Adrenal gland (tissue), 12 donors: ENCODE data around the gene ZNF8. TPM values are rescaled to one million over a fixed set of nuclear protein-coding genes. Genes with fewer than 3 reads are reported as not detected.
"Not testable (repeated sequence)": the region's sequence is repeated elsewhere in the genome, so short reads cannot be mapped to it uniquely, and the experiment has no call there.

Experiments used
- DNase-seq, 7 donors: peaks; one replicate each; pipeline ENCODE4 v3.0.0-alpha.2; 2019 to 2020
- H3K27ac ChIP-seq, 5 donors: fragments of 200-600 bp; sonication (generic) in 4 of 5; 1 replicate in 3 of 5; 2 replicates in 2 of 5; pipeline versions ENCODE4 v1.5.1 to v1.8.0; 2016 to 2020; ENCODE audit warnings: mild to moderate bottlenecking in 1 of 5
- H3K27me3 ChIP-seq: fragments of 200-600 bp; 2 replicates; pipeline ENCODE4 v1.8.0; 2021
- H3K36me3 ChIP-seq, 2 donors: fragments of 200-600 bp; replicated peaks in 1 of 2; 1 replicate in 1 of 2; 2 replicates in 1 of 2; pipeline versions ENCODE4 v1.5.1 to v1.8.0; 2018 to 2022
- H3K4me1 ChIP-seq, 2 donors: fragments of 200-600 bp; replicated peaks in 1 of 2; 1 replicate in 1 of 2; 2 replicates in 1 of 2; pipeline versions ENCODE4 v1.5.1 to v1.8.0; 2018 to 2021
- H3K4me3 ChIP-seq, 4 donors: fragments of 200-600 bp; sonication (generic) in 3 of 4; one replicate each; pipeline ENCODE4 v1.5.1; 2016 to 2018
- H3K9me3 ChIP-seq, 3 donors: fragments of 200-600 bp; sonication (generic) in 1 of 3; replicated peaks in 1 of 3; 1 replicate in 2 of 3; 2 replicates in 1 of 3; pipeline versions ENCODE4 v1.5.1 to v1.8.0; 2016 to 2021
- POLR2A ChIP-seq, 2 donors: fragments of 450-650 bp; IDR thresholded peaks; one replicate each; pipeline ENCODE4 v1.6.1; 2017; ENCODE audit warnings: antibody characterized with exemption in 2 of 2, mild to moderate bottlenecking in 2 of 2, moderate library complexity in 1 of 2
- WGBS, 4 donors: extraction: QIAGEN DNeasy Blood & Tissue Kit in 2 of 4; methylation state at CpG; one replicate each; pipeline versions ENCODE4 v1.1.5 to v1.1.7; 2013 to 2017; 5-methylcytosine and 5-hydroxymethylcytosine counted together
- intact Hi-C, 2 donors: fragments of 100-400 bp; cut with DNase I; formaldehyde crosslinking; loops; one replicate each; pipeline versions ENCODE4 v1.14.1 to v1.15.0; 2022 to 2023
- polyA plus RNA-seq, 3 donors: library from polyadenylated mRNA; stranded (reverse); fragments of 200-250 nt in 2 of 3; fragments of 350-450 nt in 1 of 3; fragmentation: Illumina TruSeq in 1 of 3; extraction: RNeasy Lipid Tissue Mini Kit (QIAGEN cat#74804) in 1 of 3; gene quantifications; one replicate each; pipeline ENCODE4 v1.2.3, GENCODE V29; 2013 to 2014
- total RNA-seq, 9 donors: library from RNA; depleted of rRNA in 4 of 9; stranded (reverse); fragments of >200 nt in 4 of 9; fragments of 120-200 nt in 1 of 9; fragmentation: NEBNext Ultra II Directional in 1 of 9; extraction: Animal tissue kit (Norgen Biotek cat#: 25700) in 1 of 9; gene quantifications; one replicate each; pipeline versions ENCODE4 v1.1.0 to v1.2.4, GENCODE V29; 2013 to 2023
- TF ChIP-seq, protein P1 (sequence below), 6 experiments: fragments of 450-650 bp in 4 of 6; fragments of 200-600 bp in 2 of 6; sonication (generic) in 1 of 6; IDR thresholded peaks; 1 replicate in 5 of 6; 2 replicates in 1 of 6; pipeline versions ENCODE4 v1.5.1 to v1.8.0; 2016 to 2021; ENCODE audit warnings: antibody characterized with exemption in 6 of 6, mild to moderate bottlenecking in 2 of 6, moderate library complexity in 1 of 6
- donor health status: healthy with polysubstance abuse.
- donor health status: Bipolar disorder and iron deficiency.
- donor health status: DM: yes; HTN: yes; CAD: no.
- donor health status: DM: no; HTN: no; CAD: no.
- donor health status: DM: no; HTN: no; CAD: no.
- donor health status: DM: yes; HTN: yes; CAD: no.

ZNF8 gene
- total and polyA plus RNA-seq, 12 donors: 1.6 to 8.6 (median 6.6) TPM

- Histone ChIP-seq H3K27me3 (peaks cover 17% of the 10 kb centered on the region), H3K4me1 (peaks cover 9 to 14% of the 10 kb centered on the region in 2 donors), H3K4me3 (peak overlapping the region in 2 of 4 donors; percentile 13 to 66), H3K27ac (peak overlapping the region in 3 of 5 donors; percentile 55 to 82 (median 75)), H3K36me3 (no peaks in the 10 kb centered on the region), H3K9me3 (no peaks in the 10 kb centered on the region)
- WGBS, 4 donors: 1 to 4% (median 2%) methylated on average over 19 to 82 of the region's 82 CpGs
- peak in 5 of 7 donors; percentile 33 to 70 (median 44) for DNase-seq
- intact Hi-C loops: no loop called here
- TF ChIP-seq POLR2A (IDR thresholded peaks at IDR 0.05): peak in 1 of 2 donors; percentile 16
- TF ChIP-seq, protein P1, sequence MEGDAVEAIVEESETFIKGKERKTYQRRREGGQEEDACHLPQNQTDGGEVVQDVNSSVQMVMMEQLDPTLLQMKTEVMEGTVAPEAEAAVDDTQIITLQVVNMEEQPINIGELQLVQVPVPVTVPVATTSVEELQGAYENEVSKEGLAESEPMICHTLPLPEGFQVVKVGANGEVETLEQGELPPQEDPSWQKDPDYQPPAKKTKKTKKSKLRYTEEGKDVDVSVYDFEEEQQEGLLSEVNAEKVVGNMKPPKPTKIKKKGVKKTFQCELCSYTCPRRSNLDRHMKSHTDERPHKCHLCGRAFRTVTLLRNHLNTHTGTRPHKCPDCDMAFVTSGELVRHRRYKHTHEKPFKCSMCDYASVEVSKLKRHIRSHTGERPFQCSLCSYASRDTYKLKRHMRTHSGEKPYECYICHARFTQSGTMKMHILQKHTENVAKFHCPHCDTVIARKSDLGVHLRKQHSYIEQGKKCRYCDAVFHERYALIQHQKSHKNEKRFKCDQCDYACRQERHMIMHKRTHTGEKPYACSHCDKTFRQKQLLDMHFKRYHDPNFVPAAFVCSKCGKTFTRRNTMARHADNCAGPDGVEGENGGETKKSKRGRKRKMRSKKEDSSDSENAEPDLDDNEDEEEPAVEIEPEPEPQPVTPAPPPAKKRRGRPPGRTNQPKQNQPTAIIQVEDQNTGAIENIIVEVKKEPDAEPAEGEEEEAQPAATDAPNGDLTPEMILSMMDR (IDR thresholded peaks at IDR 0.05): no peak
Measured at GRCh38 chr19:58346961-58347929, 68.5 kb downstream of the ZNF8 start.

DNA sequence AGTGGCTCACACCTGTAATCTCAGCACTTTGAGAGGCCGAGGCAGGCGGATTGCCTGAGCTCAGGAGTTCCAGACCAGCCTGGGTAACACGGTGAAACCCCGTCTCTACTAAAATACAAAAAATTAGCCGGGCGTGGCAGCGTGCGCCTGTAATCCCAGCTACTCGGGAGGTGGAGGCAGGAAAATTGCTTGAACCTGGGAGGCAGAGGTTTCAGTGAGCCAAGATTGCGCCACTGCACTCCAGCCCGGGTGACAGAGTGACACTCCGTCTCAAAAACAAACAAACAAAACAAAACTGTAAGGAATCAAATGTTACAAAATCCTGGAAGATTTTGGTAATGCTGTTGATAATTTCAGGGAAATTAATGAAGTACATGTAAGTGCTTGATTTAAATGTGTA lies 69.3 kb downstream of the ZNF8 start:
- Histone ChIP-seq H3K27ac (peak overlapping the region in 1 of 5 donors; percentile 82), H3K27me3 (peaks cover 17% of the 10 kb centered on the region), H3K4me3 (peak overlapping the region in 2 of 4 donors; percentile 13 to 66), H3K4me1 (peaks cover 9 to 14% of the 10 kb centered on the region in 2 donors)
- H3K9me3 ChIP-seq, H3K36me3 ChIP-seq, DNase-seq, intact Hi-C loops: not testable (repeated sequence)
- WGBS, 4 donors: 19 to 29% (median 24%) methylated on average over 12 of the region's 12 CpGs

- H3K27ac ChIP-seq: no peak overlapping the region
- 39 to 51% (median 42%) methylated on average over 8 of the region's 8 CpGs for WGBS, 4 donors
- H3K36me3 ChIP-seq: no peaks in the 10 kb centered on the region
- no peak overlapping the region for H3K4me3 ChIP-seq
- peaks cover 9 to 14% of the 10 kb centered on the region in 2 donors for H3K4me1 ChIP-seq
- intact Hi-C loops: no loop called here
- no peak for DNase-seq
- TF ChIP-seq, protein P1 (IDR thresholded peaks at IDR 0.05): no peak
- no peak for TF ChIP-seq POLR2A (IDR thresholded peaks at IDR 0.05)
- H3K27me3 ChIP-seq: peaks cover 17% of the 10 kb centered on the region
- H3K9me3 ChIP-seq: no peaks in the 10 kb centered on the region
Measured at GRCh38 chr19:58349590-58349989, 70.8 kb downstream of the ZNF8 start.

GRCh38 chr19:58350001-58350861 lies 71.5 kb downstream of the ZNF8 start:
- H3K27me3 ChIP-seq: peaks cover 18% of the 10 kb centered on the region
- intact Hi-C loops: no loop called here
- 21 to 41% (median 26%) methylated on average over 28 to 84 of the region's 84 CpGs for WGBS, 4 donors
- DNase-seq: no peak
- no peaks in the 10 kb centered on the region for H3K9me3 ChIP-seq
- no peak overlapping the region for H3K4me3 ChIP-seq
- no peaks in the 10 kb centered on the region for H3K36me3 ChIP-seq
- H3K27ac ChIP-seq: no peak overlapping the region
- no peak for TF ChIP-seq POLR2A (IDR thresholded peaks at IDR 0.05)
- TF ChIP-seq, protein P1 (IDR thresholded peaks at IDR 0.05): no peak
- H3K4me1 ChIP-seq: peaks cover 9 to 14% of the 10 kb centered on the region in 2 donors
